Smooth muscle cell (in vitro differentiated cells): ENCODE data around the gene CIDEC. TPM values are rescaled to one million over a fixed set of nuclear protein-coding genes. Genes with fewer than 3 reads are reported as not detected.
"Not testable (repeated sequence)": the region's sequence is repeated elsewhere in the genome, so short reads cannot be mapped to it uniquely, and the experiment has no call there.

Source experiments
- DNase-seq: peaks from one replicate; lab custom pipeline; 2025; ENCODE audit not compliant: unreplicated experiment; lab: John Stamatoyannopoulos, UW
- H2AFZ ChIP-seq: fragments of 200-600 bp; sonication (generic); 2 replicates; pipeline ENCODE4 v1.6.0; 2016; ENCODE audit warnings: antibody characterized with exemption, low read depth, mild to moderate bottlenecking
- H3F3A ChIP-seq: fragments of 200-600 bp; sonication (generic); 2 replicates; pipeline ENCODE4 v1.6.0; 2017; ENCODE audit warnings: antibody characterized with exemption, low read depth
- H3K27ac ChIP-seq: fragments of 200-600 bp; sonication (generic); 2 replicates; pipeline ENCODE4 v1.5.1; 2016; ENCODE audit warnings: low read depth, mild to moderate bottlenecking
- H3K27me3 ChIP-seq: fragments of 200-600 bp; sonication (generic); 2 replicates; pipeline ENCODE4 v1.6.1; 2016; ENCODE audit warnings: low read depth, mild to moderate bottlenecking
- H3K36me3 ChIP-seq: fragments of 200-600 bp; sonication (generic); 2 replicates; pipeline ENCODE4 v1.5.1; 2016; ENCODE audit warnings: low read depth
- H3K4me1 ChIP-seq: fragments of 200-600 bp; sonication (generic); 2 replicates; pipeline ENCODE4 v1.5.1; 2016; ENCODE audit warnings: low read depth
- H3K4me2 ChIP-seq: fragments of 200-600 bp; sonication (generic); 2 replicates; pipeline ENCODE4 v1.6.0; 2016; ENCODE audit warnings: mild to moderate bottlenecking
- H3K4me3 ChIP-seq: fragments of 200-600 bp; sonication (generic); 2 replicates; pipeline ENCODE4 v1.5.1; 2016; ENCODE audit warnings: mild to moderate bottlenecking
- H3K79me2 ChIP-seq: fragments of 200-600 bp; sonication (generic); 2 replicates; pipeline ENCODE4 v1.6.0; 2016; ENCODE audit warnings: low read depth, mild to moderate bottlenecking
- H3K9ac ChIP-seq: fragments of 200-600 bp; sonication (generic); 2 replicates; pipeline ENCODE4 v1.6.0; 2016; ENCODE audit warnings: low read depth
- H3K9me3 ChIP-seq: fragments of 200-600 bp; sonication (generic); replicated peaks from 2 replicates; pipeline ENCODE4 v1.5.1; 2016; ENCODE audit warnings: low read depth
- H4K20me1 ChIP-seq: fragments of 200-600 bp; sonication (generic); 2 replicates; pipeline ENCODE4 v1.6.0; 2016; ENCODE audit warnings: low read depth
- CTCF ChIP-seq: fragments of 200-600 bp; sonication (generic); IDR thresholded peaks from 2 replicates; pipeline ENCODE4 v1.5.1; 2017; ENCODE audit warnings: borderline replicate concordance, mild to moderate bottlenecking, antibody characterized with exemption; ENCODE audit not compliant: insufficient read depth, poor library complexity, severe bottlenecking
- WGBS: methylation state at CpG from one replicate; pipeline ENCODE4 v1.1.7; 2016; ENCODE audit warnings: low lambda C conversion rate; 5-methylcytosine and 5-hydroxymethylcytosine counted together
- polyA plus RNA-seq: library from polyadenylated mRNA; unstranded; fragments of >200 nt; fragmentation: Nextera tagmentation; extraction: Ambion mirVana; gene quantifications from 2 replicates; pipeline ENCODE4 v1.2.1, GENCODE V29; 2016
- total RNA-seq: library from RNA; depleted of rRNA; stranded (reverse); fragments of >200 nt; gene quantifications from 2 replicates; pipeline ENCODE4 v1.2.3, GENCODE V29; 2014

Gene CIDEC
- total and polyA plus RNA-seq, 2 experiments from 2014 or later: not detected

GRCh38 chr3:9903238-9903624 lies 23.2 kb upstream of the CIDEC start:
- Histone ChIP-seq H2AFZ (peak overlapping the region; percentile 67), H3K9ac (no peak overlapping the region), H3K36me3 (no peaks in the 10 kb centered on the region), H3K79me2 (no peaks in the 10 kb centered on the region), H3K4me3 (peak overlapping the region; percentile 28), H3K27ac (peak overlapping the region; percentile 54), H3K4me1 (peaks cover 3% of the 10 kb centered on the region), H3K4me2 (peak overlapping the region; percentile 74), H3F3A (no peaks in the 10 kb centered on the region), H4K20me1 (no peaks in the 10 kb centered on the region), H3K27me3 (no peaks in the 10 kb centered on the region), H3K9me3 (no peaks in the 10 kb centered on the region)
- 33% methylated on average over 4 of the region's 4 CpGs for WGBS
- no peak for DNase-seq
- TF ChIP-seq CTCF: no peak

GRCh38 chr3:9902372-9903237 lies 22.6 kb upstream of the CIDEC start, which contains the start of gene IL17RE:
TSS of gene IL17RE (plus strand) at chr3:9902848. CDS start at chr3:9902933, 85 bp downstream.
- H3K4me1 ChIP-seq: peaks cover 3% of the 10 kb centered on the region
- H4K20me1 ChIP-seq: no peaks in the 10 kb centered on the region
- WGBS: 58% methylated on average over 12 of the region's 13 CpGs
- peak within 1 kb of the TSS; percentile 54 for H3K27ac ChIP-seq
- no peaks in the 10 kb centered on the region for H3F3A ChIP-seq
- no peaks in the 10 kb centered on the region for H3K9me3 ChIP-seq
- peak within 1 kb of the TSS; percentile 67 for H2AFZ ChIP-seq
- peak within 1 kb of the TSS; percentile 74 for H3K4me2 ChIP-seq
- no peaks in the 10 kb centered on the region for H3K79me2 ChIP-seq
- no peak within 1 kb of the TSS for H3K9ac ChIP-seq
- H3K27me3 ChIP-seq: no peaks in the 10 kb centered on the region
- no peak for TF ChIP-seq CTCF
- DNase-seq: no peak
- H3K36me3 ChIP-seq: no peaks in the 10 kb centered on the region
- H3K4me3 ChIP-seq: peak within 1 kb of the TSS; percentile 28

- peak overlapping the region; percentile 2 for H3K4me2 ChIP-seq
- DNase-seq: no peak
- H3K9ac ChIP-seq: no peak overlapping the region
- H3K79me2 ChIP-seq: no peaks in the 10 kb centered on the region
- no peaks in the 10 kb centered on the region for H3K36me3 ChIP-seq
- no peaks in the 10 kb centered on the region for H3K9me3 ChIP-seq
- H3F3A ChIP-seq: no peaks in the 10 kb centered on the region
- no peaks in the 10 kb centered on the region for H3K27me3 ChIP-seq
- no peak overlapping the region for H3K4me3 ChIP-seq
- no peak overlapping the region for H3K27ac ChIP-seq
- no peak for TF ChIP-seq CTCF
- peaks cover 3% of the 10 kb centered on the region for H3K4me1 ChIP-seq
- H4K20me1 ChIP-seq: no peaks in the 10 kb centered on the region
- peak overlapping the region; percentile 17 for H2AFZ ChIP-seq
- WGBS: 81% methylated on average over 5 of the region's 5 CpGs
Measured at GRCh38 chr3:9901967-9902366, 21.9 kb upstream of the CIDEC start.

- H3K79me2 ChIP-seq, H2AFZ ChIP-seq, H3K4me2 ChIP-seq, H3K4me1 ChIP-seq, H3K9me3 ChIP-seq, H3F3A ChIP-seq, H3K4me3 ChIP-seq, H4K20me1 ChIP-seq, H3K27me3 ChIP-seq, H3K9ac ChIP-seq, H3K36me3 ChIP-seq, H3K27ac ChIP-seq, DNase-seq: not testable (repeated sequence)
- 100% methylated on average over 6 of the region's 6 CpGs for WGBS
Measured at GRCh38 chr3:9900965-9901415, 20.9 kb upstream of the CIDEC start.
